GM19035 (cell line): ENCODE results near the gene UBE2N.
"Not testable (repeated sequence)": the region's sequence is repeated elsewhere in the genome, so short reads cannot be mapped to it uniquely, and the experiment has no call there.

Source experiments
- ATAC-seq: cut with Tn5 transposase; IDR thresholded peaks from one replicate; pipeline ENCODE4 v1.9.1; 2021; ENCODE audit not compliant: unreplicated experiment

The UBE2N gene

DNA sequence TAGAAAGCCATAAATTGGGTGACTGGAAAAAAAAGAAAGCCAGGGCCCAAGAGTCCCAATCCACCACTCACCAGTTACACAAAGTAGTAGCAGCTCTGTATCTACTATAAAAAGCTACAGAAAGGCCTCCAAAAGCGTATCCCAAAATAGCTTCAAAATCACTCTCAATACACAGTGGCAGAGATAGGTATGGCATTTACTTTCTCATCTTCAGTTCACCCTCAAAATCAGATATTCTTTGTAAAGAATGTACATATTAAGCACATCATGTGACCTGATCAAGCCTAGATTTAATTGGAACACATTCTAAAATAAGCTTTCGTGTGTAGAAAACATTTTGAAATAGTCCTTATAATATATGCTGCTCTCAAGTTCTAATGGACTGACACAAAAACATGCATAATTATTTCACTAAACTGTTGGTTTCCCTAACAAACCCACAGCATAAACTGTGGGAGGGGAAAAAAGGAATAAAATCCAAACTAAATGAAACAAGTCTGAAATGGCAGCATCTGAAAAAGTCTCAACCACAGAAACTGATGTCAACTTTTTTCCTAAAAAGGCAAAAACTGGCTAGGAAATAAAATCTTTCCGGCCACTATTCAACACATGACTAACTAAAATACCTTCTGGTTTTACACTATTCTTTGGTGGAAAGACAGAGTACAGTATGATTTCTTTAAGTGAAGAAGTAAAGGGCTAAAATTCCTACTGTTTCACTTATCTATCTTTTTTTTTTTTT, 25.9 kb downstream of the UBE2N start:
- ATAC-seq = no peak

DNA sequence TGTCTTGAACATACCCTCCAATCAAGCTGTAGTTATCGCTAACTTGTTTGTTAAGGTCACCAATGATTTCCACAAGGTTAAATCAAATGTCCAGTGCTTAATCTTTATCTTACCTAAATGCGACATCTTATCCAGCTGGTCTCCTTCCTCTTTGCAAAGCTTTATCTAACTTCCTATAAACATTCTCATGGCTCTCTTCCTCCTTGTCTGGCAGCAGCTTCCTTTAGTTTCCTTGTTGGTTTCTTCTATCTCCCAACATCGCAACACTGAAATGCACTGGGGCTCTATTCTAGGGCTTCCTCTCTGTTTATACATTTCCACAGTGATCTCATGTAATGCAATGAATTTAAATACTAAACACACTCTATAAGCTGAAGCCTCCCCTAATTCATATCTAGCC, 28.7 kb downstream of the UBE2N start:
- ATAC-seq = no peak

DNA sequence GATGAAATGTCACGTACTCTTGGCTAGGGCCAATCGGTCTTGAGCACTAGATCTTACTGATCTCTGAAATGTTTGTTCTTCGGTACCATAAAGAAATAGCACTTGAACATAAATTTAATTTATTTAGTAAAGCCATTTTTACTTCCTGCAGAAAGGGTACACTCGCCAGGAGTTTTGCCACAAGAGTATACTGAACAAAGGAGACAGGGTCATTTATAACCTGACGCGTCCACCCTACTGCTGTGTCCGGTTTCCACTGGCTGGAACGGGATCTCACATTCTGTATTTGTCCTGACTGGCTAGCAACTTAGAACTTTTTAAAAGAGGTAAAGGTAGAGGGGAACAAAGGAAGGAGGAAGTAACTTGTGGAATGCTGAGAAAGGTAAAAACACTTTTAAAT, 29.4 kb downstream of the UBE2N start:
- ATAC-seq = not testable (repeated sequence)

DNA sequence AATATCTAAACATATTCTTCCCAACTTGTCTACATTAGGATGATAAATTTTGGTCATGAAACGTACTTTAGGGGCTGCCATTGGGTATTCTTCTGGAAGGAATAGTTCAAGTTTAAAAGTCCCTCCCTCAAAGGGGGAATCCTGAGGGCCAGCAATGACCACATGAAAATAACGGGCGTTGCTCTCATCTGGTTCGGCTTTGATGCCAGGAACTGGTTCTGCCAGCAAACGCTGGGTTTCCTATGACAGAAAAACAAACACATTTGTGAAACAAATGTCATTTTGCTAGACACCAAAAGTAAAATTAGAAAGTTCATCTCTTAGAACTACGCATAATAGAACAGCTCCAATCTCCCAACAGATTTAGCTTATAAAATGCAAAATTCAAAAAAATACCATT, 30.7 kb downstream of the UBE2N start:
- not testable (repeated sequence) for ATAC-seq

DNA sequence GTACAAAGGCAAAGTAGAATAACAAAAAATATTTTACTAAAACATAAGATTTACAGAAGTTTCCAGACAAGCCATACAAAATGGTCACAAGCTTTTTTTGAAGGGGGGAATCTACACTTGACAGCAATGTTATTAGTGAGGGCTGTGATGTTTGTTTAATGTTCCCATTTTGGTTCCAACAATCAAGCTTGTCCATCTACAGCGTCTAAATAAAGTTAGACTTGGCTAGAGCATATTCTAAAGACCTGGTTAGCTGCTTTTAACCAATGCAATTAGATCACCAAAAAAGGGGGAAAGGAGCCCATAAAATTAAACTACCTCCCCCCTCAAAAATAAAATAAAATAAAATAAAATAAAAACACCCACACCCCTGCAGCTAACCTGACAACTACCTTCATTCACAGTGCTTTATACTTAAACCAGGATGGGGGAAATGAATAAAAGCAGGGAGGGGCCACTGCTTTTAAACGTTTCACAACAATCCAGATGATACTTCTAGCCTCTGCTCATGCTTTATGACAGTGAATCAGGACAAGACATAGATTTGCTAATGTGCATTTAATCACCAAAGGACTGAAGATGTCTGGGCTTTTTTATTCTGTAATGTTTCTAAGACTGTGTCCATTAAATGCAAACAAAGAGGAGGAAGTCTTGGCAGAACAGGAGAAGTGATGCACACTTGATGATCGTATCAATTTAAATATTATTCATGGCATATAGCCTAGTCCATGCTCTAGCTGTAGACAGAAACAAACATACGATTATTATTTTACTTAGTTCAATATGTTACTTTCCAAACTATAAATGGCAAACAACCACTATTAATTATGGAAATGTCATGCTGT, 32.2 kb downstream of the UBE2N start:
- ATAC-seq = not testable (repeated sequence)

DNA sequence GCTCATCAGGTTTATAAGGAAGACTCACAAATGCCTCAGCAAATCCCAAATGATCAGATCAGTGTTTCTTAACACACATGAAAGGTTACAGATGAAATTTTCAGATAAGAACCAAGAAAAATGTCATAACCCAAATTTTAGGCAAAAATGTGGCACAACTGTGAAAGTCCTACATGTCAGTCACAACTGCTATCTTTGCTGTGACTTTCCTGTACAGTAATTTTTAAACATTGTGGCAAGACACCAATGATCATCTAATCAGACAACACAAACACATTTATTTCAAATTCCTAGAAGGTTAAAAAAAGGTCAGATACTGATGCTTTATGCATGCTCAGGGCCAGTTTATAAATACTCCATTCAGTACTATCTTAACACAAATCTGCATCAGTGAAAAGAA, 32.9 kb downstream of the UBE2N start:
- no peak for ATAC-seq

DNA sequence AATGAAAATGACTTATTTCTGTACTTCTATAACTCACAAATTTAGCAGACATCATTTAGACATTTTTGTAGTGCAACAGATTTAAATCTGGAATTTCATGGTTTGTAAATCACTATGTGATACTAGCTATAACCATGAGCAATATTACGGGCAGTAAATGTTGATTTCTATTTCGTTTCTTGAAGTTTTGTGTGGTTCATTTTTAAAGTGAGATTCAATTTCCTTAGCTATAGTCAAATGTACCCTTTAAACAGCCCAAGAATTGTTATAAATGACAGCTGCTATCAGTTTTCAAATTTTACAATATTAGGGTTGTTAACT, 33.8 kb downstream of the UBE2N start:
- no peak for ATAC-seq

DNA sequence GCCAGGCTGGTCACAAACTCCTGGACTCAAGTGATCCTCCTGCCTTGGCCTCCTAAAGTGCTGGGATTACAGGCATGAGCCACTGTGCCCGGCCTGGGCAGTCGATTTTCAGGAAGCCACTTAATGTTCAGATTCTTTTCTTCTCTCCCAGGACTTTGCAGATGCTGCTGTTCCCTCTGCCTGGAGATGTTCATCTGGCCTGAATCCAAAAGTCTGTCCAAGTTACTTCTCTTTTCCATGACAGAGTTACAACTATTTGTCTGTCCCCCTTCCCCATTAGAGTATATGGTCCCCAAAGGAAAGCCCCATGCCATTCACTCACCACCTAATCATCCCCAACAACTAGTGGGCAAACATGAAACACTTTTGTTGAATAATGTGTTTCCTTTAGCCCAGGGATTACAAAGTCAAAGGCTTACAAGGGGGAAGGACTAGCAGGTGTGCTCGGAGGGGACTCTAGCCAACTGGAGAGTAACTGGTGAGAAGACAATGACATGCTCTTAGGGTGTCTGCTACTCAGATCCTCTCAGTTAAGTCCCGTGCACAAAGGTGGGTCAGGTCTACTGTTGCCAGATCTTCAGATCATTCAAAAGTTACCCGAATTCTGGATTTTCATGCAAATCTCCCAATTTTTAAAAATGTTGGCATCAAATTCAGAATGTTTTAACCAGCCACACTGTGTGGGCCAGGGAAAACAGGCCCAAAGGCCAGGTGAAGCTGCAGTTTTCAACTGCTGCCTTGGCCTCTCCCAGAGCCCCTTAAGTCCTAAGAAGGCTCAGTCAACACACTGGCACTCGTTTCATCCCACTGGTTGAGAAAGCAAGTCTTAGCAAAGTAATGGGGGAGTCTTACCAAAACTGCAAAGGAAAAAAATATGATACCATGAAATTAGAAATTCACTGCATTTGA, 34.4 kb downstream of the UBE2N start:
- no peak for ATAC-seq

DNA sequence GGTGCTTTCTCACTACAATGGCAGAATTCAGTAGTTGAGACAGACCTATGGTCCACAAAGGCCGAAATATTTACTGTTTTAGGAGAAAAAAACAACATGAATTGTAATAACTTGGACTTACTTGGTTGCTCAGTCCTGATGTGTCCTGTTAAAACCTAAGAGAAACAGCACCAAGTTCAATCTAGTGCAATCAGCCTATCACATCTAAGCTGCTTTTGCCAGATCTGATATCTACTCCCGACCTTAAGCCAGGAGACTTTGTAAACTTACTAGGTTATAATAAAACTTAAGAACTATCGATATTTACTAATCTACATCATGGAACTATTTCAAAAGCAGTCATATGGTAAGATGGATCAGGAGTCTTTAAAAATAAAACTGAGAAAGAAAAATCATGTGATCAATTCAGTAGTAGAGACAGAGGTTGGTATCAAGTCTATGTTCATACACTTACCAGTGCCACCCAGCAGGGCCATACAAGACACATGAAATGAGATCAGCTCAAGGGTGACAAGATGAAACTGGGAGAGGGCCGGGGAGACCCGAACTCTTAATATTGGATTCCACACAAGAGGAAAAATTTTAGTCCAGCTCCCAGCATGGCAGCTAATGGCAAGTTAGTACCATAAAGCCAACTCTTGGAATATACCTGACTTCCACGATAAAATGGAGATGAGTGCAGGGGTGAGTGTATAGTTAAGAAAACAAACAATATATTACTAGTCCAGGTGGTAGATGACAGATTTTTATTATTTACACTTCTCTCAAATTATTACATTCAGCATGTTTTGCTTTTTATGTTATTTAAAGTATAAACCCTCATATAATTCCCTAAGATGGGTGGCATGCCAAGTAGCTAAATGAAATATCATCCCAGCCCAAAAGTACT, 36.5 kb downstream of the UBE2N start:
- ATAC-seq = no peak

DNA sequence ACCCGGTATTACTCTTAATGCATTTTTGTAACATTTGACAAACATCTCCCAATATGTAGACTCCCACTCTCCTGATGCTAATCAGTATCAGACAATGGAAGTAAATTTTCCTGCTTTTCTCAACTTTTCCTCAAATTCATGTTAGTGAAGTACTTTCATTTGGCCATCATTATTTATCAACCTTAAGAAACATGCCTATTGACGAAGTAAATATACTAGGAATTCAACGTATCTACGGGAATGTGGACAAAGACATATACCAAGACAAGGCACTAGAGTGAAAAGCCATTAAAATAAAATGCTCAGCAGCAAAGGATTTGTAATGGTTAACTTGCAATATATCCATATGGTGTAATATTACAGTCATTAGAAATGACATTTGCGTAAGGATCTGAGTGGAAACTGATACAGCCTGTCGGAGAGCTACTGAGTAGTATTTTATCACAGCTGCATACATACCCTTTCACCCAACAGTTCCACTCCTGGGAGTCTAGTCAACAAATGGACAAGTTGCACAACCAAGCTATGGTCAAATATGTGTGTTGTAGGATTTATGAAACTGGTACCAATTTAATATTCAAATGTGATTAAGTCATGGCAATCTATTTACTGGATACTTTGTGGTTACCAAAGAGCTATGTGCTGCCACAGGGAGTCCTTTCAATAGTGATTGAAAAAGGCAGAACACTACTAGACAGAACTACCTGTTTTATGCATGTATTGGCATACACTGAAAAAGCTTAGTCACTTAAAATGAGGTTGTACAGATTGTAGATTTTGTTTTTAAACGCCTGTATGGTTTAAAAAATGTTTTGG, 37.6 kb downstream of the UBE2N start:
- no peak for ATAC-seq

DNA sequence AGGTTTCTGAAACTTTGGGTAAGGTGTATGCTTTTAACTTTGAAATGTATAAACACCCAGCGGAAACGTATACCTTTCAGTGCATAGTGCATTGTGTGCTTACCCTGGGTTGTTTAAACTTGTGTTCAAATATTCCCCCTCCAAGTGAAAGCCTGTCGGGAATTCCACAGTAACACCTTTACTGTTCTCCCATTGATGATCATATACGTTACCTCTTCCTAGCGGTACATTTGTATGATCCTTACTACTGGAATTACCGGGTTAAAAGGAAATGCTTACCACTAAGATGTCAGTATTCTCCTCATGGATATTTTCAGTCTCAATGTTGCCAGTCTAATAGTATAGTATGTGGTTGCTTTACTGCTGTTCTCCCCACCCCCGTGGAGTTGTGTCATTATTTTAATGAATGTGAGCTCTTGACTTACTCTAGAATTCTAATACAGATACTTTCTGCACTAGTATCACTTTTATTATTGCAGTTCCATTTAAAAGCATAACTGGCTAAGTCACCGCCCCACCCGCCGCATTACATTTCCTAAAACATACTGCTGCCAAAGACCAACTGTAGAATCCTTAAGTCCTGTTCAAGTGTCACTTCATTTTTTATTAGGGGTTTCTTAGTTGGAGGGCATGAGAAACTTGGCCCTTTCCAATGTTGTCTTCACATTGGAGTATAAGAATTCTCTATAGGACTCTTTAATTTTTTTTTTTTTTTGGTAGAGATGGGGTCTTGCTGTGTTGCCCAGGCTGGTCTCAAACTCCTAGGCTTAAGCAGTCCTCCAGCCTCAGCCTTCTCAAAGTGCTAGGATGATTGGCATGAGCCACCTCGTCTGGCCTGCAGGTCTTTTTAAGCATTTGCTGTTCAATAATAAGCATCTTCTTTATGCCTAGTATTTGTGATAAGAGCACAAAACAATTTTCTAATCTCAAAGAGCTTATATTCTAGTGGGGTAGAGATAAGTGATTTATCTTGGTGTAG, 39.1 kb downstream of the UBE2N start:
- no peak for ATAC-seq

DNA sequence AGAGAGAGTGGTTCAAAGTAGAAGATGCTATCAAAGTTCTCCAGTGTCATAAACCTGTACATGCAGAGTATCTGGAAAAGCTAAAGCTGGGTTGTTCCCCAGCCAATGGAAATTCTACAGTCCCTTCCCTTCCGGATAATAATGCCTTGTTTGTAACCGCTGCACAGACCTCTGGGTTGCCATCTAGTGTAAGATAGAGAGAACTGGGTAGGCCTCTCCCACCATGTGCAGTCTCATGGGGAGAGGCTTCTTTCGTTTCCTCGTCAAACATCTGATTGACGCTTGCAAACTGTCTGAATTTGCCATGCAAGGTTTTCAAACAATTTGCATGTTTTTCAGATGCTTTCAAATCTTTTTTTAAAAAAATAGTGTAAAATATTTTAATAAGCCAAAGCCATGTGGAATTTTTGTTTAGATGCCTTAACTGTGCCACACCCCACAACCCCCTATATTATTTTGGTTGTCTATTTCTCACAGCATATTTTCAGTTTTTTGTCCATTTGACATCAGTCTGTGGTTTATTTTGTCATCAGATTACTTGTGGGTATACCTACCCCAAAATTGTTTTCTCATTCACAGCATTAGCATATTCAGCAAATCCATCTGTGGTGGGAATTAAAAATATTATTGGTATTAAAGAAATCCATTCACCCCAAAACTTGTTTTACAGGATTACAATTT, 42.4 kb downstream of the UBE2N start:
- peak; percentile 90 for ATAC-seq

DNA sequence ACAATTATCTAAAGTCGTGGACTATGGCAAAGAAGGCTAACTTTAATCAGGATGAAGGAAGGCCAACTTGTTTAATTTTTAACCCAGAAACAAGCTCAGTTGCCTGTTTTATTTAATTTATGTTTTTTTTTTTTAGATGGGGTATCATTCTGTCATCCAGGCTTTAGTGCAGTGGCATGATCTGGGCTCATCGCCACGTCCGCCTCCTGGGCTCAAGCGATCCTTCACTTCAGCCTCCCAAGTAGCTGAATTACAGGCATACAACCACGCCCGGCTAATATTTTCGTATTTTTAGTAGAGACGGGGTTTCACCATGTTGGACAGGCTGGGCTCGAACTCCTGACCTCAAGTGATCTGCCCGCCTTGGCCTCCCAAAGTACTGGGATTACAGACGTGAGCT, 44.3 kb downstream of the UBE2N start:
- ATAC-seq = no peak

DNA sequence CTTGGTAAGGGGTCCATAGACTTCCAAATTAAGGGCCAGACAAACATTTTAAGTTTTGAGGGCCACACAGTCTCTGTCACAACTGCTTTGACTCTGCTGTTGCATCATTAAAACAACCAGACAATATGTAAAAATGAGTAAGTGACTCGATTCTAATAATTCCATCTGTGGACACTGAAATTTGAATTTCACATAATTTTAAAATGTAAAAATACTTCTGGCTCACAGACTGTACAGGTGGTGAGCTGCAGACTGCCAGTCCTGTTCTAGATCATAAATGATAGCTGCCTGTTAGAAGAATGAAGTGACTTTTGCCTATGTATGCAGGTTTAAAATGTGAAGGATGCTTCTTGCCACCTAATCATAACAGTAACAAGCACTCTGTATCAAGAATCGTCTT, 48.3 kb downstream of the UBE2N start:
- no peak for ATAC-seq

DNA sequence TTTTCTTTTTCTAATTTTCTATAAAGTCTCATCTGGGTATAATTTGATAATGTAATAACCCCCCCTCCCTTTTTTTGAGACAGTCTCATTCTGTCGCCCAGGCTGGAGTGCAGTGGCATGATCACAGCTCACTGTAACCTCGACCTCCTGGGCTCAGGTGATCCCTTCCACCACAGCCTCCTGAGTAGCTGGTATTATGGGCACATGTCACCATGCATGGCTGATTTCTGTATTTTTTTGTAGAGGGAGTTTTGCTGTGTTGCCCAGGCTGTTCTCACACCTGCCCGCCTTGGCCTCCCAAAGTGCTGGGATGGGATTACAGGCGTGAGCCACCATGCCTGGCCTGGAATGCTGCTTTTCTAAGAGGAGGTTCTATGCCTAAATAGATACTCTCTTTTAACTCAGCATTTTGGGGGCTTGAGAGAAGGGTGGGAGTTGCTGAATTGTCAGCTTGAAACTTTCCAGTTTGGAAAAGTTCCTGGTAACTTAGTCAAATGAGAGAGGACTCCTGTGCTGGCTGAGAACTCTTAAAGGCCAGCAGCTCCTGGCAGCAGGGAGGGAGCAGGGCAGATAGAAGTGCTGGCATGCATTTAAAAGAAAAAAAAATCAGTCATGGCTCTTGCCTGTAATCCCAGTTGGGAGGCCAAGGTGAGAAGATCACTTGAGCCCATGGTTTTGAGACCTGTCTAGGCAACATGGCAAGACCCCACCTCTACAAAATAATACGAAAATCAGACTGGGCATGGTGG, 51.0 kb downstream of the UBE2N start:
- no peak for ATAC-seq

DNA sequence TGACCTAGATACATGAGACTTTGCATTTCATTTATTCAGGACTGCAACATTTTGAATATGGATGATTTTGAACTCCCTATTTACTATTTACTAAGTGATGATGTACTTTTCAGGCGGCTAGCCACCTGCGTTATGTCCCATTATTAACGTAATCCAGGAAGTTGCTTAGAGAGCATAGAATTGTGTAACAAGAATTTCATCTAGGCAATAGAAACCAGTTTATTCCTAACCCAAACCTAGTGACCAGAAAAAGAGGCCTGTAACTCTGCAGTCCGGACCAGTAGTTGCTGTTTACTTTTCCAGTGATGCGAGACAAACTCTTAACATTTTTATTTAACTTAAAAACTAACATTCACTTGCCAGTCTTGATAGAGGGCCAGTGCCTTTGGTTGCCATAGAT, 51.7 kb downstream of the UBE2N start:
- no peak for ATAC-seq

DNA sequence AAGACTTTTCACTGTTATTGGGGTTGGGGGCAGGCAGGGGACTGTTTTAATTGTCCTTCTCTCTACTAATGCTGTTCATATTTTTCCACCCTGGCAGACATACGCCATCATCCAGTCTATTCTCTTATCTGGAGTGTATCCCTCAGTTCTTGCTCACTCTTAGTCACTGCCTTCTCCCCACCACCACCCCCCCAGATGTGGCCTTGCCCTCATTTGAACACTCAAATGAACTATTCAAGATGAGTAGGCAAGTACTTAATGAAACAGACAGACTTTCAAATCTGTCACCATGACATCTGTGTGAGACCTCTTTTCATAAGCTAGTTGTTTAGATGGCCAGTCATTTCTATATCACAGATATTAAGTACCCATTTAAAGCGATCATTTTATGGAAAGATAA, 54.0 kb downstream of the UBE2N start:
- ATAC-seq = no peak
